ENCODE results near the gene TMEM270.

TMEM270 gene

GRCh38 chr7:73890555-73891147, 29.7 kb downstream of the TMEM270 start:
- DNase-seq = no peak

DNA sequence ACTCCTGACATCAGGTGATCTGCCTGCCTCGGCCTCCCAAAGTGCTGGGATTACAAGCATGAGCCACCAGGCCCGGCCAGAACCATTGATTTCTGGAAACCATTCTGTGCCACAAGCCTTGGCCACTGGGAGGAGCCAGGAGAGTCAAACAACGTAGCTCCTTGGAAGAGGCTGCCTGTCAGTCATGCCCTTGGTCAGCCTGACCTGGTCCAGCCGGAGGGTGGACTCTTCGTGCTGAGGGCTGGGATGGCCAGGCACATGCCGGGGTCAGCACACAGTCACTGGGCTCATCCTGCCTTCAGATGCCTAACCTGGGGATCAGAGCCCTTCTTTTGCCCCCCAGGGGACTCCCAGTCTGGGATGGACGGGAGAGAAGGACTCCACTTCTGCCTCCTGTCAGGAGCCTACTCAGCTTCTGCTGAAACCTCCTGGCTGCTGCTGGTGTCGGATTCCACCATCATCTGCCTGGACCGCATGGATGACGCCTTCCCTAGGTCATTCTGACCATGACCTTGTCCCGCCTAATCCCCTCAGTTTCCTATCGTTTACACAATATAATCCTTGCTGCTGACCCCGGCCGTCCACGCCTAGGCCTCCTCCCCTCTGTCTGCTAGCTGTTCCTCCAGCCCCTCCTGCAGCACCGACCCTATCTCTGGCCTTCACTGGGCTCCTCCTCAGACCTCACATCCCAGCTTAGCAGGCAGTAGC, 30.4 kb downstream of the TMEM270 start:
- no peak for DNase-seq

DNA sequence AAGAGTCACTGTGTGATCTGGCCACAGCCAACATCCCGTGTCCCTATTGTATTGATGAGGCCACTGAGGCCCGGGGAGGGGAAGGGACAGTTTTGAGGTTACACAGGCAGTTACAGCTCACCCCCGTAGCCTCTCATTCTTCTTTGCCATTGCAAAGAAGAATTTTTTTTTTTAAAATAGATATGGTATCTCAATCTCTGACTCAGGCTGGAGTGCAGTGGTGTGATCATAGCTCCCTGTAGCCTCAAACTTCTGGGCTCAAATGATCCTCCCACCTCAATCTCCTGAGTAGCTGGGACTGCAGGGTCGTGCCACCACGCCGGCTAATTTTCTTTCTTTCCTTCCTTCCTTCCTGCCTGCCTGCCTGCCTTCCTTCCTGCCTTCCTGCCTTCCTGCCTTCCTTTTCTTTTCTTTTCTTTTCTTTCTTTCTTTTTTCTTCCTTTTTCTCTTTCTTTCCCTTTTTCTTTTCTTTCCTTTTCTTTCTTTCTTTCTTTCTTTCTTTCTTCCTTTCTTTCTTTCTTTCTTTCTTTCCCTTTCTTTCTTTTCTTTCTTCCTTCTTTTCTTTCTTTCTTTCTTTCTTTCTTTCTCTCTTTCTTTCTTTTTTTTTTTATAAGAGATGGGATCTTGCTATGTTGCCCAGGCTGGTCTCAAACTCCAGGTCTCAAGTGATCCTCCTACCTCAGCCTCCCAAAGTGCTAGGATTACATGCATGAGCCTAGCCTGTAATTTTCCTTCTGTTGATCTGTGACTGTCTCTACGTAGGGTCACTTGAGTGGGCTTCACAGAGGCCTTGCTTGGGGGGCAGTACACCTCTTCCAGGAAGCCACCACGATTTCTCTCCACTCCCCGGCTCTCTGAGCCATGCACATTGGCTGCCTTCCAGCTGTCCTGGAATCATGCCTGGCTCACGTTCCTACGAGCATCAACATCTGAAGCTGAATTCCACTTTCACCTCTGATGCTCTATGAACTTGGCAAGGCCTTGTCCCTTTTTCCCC, 31.3 kb downstream of the TMEM270 start:
- no peak for DNase-seq

DNA sequence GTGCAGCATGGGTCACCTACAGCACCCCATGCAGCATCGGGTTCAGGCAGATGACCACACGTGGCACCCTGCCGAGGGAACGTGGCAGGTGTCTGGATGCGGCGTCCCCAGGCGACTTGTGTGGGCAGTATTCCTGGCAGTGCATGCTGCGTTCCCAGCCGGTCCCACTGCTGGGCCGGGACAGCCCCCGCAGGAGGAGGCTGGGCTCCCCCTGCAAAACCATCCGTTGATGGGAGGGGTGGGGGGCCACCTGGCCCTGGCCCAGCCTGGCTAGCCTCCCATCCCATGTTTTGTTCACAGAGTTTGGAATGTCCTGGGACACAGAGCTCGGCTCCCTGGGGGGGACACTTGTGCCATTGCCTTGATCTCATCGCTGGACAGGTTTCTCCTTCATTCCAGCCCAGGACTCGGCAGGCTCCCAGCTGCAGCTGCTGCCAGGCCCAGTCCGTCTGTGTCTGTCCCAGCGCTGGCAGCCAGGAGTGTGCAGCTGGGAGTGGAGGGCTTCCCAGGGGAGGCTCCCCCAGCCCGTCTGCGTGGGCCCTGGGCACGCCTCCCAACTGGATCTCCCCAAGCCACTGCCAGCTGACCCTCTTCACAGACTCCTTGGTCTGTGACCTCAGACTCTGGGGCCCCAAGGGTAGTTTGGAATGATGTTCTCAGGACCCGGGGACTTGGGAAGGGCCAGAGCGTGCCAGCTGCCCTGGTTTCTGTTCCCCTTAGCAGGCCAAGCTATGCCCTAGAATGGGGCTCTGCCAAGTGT, 32.6 kb downstream of the TMEM270 start:
- no peak for DNase-seq

DNA sequence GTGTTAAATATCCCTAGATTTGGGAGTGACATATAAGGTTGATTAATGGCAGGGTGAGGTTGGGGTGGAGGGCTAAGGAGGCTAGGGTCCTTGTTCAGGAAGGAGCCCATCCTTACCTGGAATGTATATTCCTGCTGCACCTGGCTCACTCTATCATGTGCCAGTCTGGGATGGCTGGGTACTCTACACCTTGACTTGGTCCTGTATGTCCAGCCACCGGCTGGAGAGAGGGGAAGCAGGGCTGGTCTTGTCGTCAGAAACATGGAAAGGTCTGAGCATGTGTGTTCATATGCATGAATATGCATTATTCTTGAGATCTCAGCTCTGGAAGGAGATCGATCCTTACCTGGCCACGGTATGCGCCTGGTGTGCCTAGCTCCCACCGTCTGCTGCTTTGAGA, 33.2 kb downstream of the TMEM270 start:
- no peak for DNase-seq

- no peak for DNase-seq
Observed at GRCh38 chr7:73894733-73895551, 34.0 kb downstream of the TMEM270 start.

DNA sequence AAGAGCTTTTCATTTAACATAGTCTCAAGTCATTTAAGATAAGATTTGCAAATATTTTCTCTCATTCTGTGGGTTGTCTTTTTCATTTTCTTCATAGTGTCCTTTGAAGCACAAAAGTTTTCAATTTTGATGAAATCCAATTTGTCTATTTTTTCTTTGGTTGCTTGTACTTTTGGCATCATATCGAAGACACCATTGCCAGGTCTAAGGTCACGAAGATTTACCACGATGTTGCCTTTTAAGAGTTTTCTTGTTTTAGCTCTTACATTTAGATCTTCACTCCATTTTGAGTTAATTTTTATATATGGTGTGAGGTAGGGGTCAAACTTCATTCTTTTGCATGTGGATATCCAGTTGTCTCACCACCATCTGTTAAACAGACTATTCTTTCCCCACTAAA, 34.7 kb downstream of the TMEM270 start:
- DNase-seq = no peak

DNA sequence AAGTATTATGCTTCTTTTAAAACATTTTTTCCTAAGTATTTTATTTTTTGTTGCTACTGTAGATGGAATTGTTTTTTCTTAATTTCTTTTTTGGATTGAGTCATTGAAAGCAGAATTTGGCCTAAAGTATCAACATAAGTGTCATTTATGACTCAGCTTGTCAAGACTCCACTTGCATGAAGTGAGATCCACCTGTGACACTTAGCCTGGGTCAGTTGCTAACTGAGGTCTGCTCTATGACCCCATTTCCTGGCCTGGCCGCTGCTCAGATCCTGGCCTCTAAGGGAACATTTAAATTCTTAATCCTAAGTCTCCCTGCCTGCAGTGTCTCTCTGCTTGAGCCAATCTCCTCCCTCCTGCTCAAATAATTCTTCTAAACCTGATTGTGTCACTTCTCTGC, 35.5 kb downstream of the TMEM270 start:
- DNase-seq = no peak

DNA sequence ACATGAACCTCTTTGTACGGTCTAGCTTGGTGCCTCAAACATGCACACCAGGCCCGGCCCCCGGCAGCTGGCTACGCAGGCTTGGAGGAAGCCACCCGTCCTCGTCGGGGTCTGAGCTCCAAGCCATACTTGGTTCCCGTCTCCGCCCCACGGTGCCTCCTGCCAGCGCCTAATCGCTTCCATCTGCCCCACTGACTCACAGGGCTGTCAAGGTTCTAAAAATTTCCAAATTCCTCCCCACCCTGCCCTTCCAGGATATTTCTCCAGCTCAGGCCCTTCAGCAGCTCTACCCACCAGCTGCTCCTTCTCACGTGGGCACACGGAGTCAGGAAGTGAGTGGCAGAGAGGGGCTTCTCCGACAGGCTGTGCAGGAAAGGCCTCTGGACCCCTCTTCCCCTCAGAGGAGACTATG, 38.8 kb downstream of the TMEM270 start:
- no peak for DNase-seq

- no peak for DNase-seq
Observed at GRCh38 chr7:73900286-73900685, 39.3 kb downstream of the TMEM270 start.

- DNase-seq = no peak
Observed at GRCh38 chr7:73901231-73901822, 40.4 kb downstream of the TMEM270 start.

- no peak for DNase-seq
Observed at GRCh38 chr7:73901823-73902597, 41.1 kb downstream of the TMEM270 start.

GRCh38 chr7:73903321-73904218, 42.6 kb downstream of the TMEM270 start:
- no peak for DNase-seq

GRCh38 chr7:73904219-73905137, 43.5 kb downstream of the TMEM270 start:
- no peak for DNase-seq

- DNase-seq = no peak
Observed at GRCh38 chr7:73905360-73905759, 44.4 kb downstream of the TMEM270 start.

DNA sequence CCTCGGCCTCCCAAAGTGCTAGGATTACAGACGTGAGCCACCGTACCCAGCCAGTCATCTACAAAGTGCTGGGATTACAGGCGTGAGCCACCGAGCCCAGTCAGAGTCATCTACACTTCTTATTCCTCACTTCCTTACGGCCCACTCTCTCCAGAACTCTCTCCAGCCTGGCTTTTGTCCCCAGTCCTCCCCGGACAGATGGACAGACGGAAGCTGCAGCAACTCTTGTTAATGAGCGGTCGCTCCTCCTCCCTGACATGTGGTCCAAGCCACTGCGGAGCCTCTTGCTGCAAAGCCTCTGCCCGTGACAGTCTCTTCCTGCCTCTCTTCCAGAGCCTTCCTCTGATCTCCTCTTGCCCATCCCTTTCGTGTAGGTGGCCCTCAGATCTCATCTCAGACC, 45.9 kb downstream of the TMEM270 start:
- DNase-seq = no peak

- DNase-seq = no peak
Observed at GRCh38 chr7:73907554-73908122, 46.7 kb downstream of the TMEM270 start.

DNA sequence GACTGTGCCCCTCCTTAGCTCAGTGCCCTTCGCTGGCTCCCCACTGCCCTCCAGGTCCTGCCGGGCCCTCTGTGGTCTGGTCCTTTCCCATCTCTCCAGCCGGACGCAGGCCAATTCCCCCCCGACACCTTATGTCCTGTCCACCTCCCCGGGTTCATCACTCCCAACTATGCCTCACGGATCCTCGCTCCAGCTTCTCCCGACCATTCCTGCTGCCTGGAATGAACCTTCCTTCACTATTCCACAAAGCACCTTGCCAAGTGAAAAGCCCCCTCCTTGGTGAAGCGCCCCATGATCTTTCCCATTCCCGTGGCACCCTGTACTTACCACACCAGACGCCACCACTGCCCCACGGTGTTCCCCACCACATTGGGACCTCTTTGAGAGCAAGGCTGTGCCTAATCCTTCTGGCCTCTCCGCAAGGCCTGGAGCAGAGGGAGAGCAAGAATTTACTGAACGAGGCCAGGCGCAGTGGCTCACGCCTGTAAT, 47.2 kb downstream of the TMEM270 start:
- DNase-seq = no peak

Data from NCI-H187 treated with DMSO at 0.1 percent for 48 hours (cell line).